CD8-positive, alpha-beta memory T cell (primary cell): ENCODE measurements around the gene MSX1. TPM values are rescaled to one million over a fixed set of nuclear protein-coding genes. Genes with fewer than 3 reads are reported as not detected.
A peak's percentile ranks its signal among the peaks of the same experiment; 100 is the strongest.

Source experiments
- CTCF ChIA-PET: fragments of 350-600 bp; sonication (Branson Sonifier 250); formaldehyde crosslinking; loops from one replicate; lab custom pipeline; 2021; ENCODE audit warnings: antibody characterized with exemption; lab: Charles Lee
- POLR2A ChIA-PET: fragments of 350-600 bp; sonication (Branson Sonifier 250); formaldehyde crosslinking; loops from one replicate; lab custom pipeline; 2021; ENCODE audit warnings: antibody characterized with exemption; lab: Charles Lee
- DNase-seq, 5 donors: peaks; one replicate each; pipeline versions ENCODE4 v3.0.0 to v3.0.0-alpha.2; 2020 to 2022; ENCODE audit warnings: mixed read lengths in 1 of 5
- H3K27ac ChIP-seq: one replicate; pipeline ENCODE4 v1.7.0; 2013; ENCODE audit warnings: low read depth, mild to moderate bottlenecking, low read length, moderate library complexity
- H3K27me3 ChIP-seq: 2 replicates; pipeline ENCODE4 v1.7.0; 2013; ENCODE audit warnings: low read length, mild to moderate bottlenecking; ENCODE audit not compliant: insufficient read depth, poor library complexity, severe bottlenecking
- H3K36me3 ChIP-seq: 2 replicates; pipeline ENCODE4 v1.7.0; 2013; ENCODE audit warnings: mild to moderate bottlenecking, low read length, moderate library complexity; ENCODE audit not compliant: insufficient read depth
- H3K4me1 ChIP-seq: 2 replicates; pipeline ENCODE4 v1.7.0; 2013; ENCODE audit warnings: mild to moderate bottlenecking, low read length, moderate library complexity; ENCODE audit not compliant: insufficient read depth
- H3K4me3 ChIP-seq: 2 replicates; pipeline ENCODE4 v1.7.0; 2013; ENCODE audit warnings: mild to moderate bottlenecking, low read length
- H3K9me3 ChIP-seq: 2 replicates; pipeline ENCODE4 v1.7.0; 2013; ENCODE audit warnings: mild to moderate bottlenecking, low read length
- H3K27ac Mint-ChIP-seq, 8 donors: one replicate each; pipeline ENCODE4 v1.8.0; 2020 to 2021; ENCODE audit warnings: mixed read lengths in 8 of 8, mild to moderate bottlenecking in 6 of 8, inconsistent platforms in 3 of 8, moderate library complexity in 3 of 8
- H3K27me3 Mint-ChIP-seq, 2 donors: one replicate each; pipeline ENCODE4 v1.8.0; 2020 to 2021; ENCODE audit warnings: mixed read lengths in 2 of 2, mild to moderate bottlenecking in 1 of 2, moderate library complexity in 1 of 2
- H3K36me3 Mint-ChIP-seq, 3 donors: one replicate each; pipeline ENCODE4 v1.8.0; 2020 to 2021; ENCODE audit warnings: mixed read lengths in 3 of 3, inconsistent platforms in 1 of 3, mild to moderate bottlenecking in 1 of 3
- H3K4me1 Mint-ChIP-seq, 3 donors: one replicate each; pipeline ENCODE4 v1.8.0; 2020 to 2021; ENCODE audit warnings: mixed read lengths in 3 of 3, inconsistent platforms in 1 of 3, mild to moderate bottlenecking in 1 of 3
- H3K4me3 Mint-ChIP-seq, 7 donors: one replicate each; pipeline ENCODE4 v1.8.0; 2020 to 2021; ENCODE audit warnings: mixed read lengths in 7 of 7, mild to moderate bottlenecking in 6 of 7, moderate library complexity in 4 of 7, inconsistent platforms in 2 of 7
- H3K9me3 Mint-ChIP-seq, 5 donors: one replicate each; pipeline ENCODE4 v1.8.0; 2020 to 2022; ENCODE audit warnings: mixed read lengths in 5 of 5, mild to moderate bottlenecking in 3 of 5, moderate library complexity in 2 of 5, inconsistent platforms in 1 of 5
- polyA plus RNA-seq: library from polyadenylated mRNA; unstranded; fragments of 300-500 nt; fragmentation: Illumina TruSeq; gene quantifications from one replicate; pipeline ENCODE4 v1.2.3, GENCODE V29; 2021
- total RNA-seq, 2 experiments: library from RNA; stranded (reverse); gene quantifications; one replicate each; pipeline ENCODE4 v1.2.3, GENCODE V29; 2021

MSX1 gene
- total and polyA plus RNA-seq, 3 experiments from 2014 or later, result 0.11 to 0.24 TPM; not detected in 1

GRCh38 chr4:4901877-4902276 lies 42.4 kb downstream of the MSX1 start:
- H3K27me3 Mint-ChIP-seq, result peaks cover 11 to 49% of the 10 kb centered on the region in 2 donors
- ChIA-PET CTCF (no interaction called here), POLR2A (no interaction called here)
- no peak overlapping the region for H3K4me3 ChIP-seq
- H3K27ac Mint-ChIP-seq, result peak overlapping the region in 1 of 8 donors; percentile 37
- peaks cover 5% of the 10 kb centered on the region for H3K27me3 ChIP-seq
- H3K9me3 ChIP-seq, result no peaks in the 10 kb centered on the region
- H3K9me3 Mint-ChIP-seq, result peaks cover 0 to 4% (median 4%) of the 10 kb centered on the region in 5 donors
- H3K36me3 Mint-ChIP-seq, result no peaks in the 10 kb centered on the region
- H3K27ac ChIP-seq, result no peak overlapping the region
- H3K4me3 Mint-ChIP-seq, result no peak overlapping the region
- no peaks in the 10 kb centered on the region for H3K36me3 ChIP-seq
- DNase-seq, result peak in 1 of 5 donors; percentile 1
- no peaks in the 10 kb centered on the region for H3K4me1 ChIP-seq
- H3K4me1 Mint-ChIP-seq, result no peaks in the 10 kb centered on the region

GRCh38 chr4:4912155-4912554 lies 52.7 kb downstream of the MSX1 start:
- Mint-ChIP-seq H3K9me3 (peaks cover 0 to 3% (median 0%) of the 10 kb centered on the region in 5 donors), H3K27ac (no peak overlapping the region), H3K36me3 (no peaks in the 10 kb centered on the region), H3K27me3 (peaks cover 13 to 16% of the 10 kb centered on the region in 2 donors), H3K4me3 (no peak overlapping the region), H3K4me1 (no peaks in the 10 kb centered on the region)
- Histone ChIP-seq H3K27ac (no peak overlapping the region), H3K27me3 (no peaks in the 10 kb centered on the region), H3K9me3 (no peaks in the 10 kb centered on the region), H3K4me1 (no peaks in the 10 kb centered on the region), H3K4me3 (no peak overlapping the region), H3K36me3 (no peaks in the 10 kb centered on the region)
- ChIA-PET CTCF (no interaction called here), POLR2A (no interaction called here)
- no peak for DNase-seq

- no peaks in the 10 kb centered on the region for H3K36me3 Mint-ChIP-seq
- Histone ChIP-seq H3K9me3 (no peaks in the 10 kb centered on the region), H3K4me1 (no peaks in the 10 kb centered on the region), H3K27ac (no peak overlapping the region), H3K4me3 (no peak overlapping the region), H3K27me3 (no peaks in the 10 kb centered on the region), H3K36me3 (no peaks in the 10 kb centered on the region)
- POLR2A ChIA-PET, result no interaction called here
- no peaks in the 10 kb centered on the region for H3K4me1 Mint-ChIP-seq
- DNase-seq, result no peak
- CTCF ChIA-PET, result no interaction called here
- H3K27me3 Mint-ChIP-seq, result peaks cover 5 to 7% of the 10 kb centered on the region in 2 donors
- H3K9me3 Mint-ChIP-seq, result peaks cover 0 to 3% (median 0%) of the 10 kb centered on the region in 5 donors
- no peak overlapping the region for H3K27ac Mint-ChIP-seq
- no peak overlapping the region for H3K4me3 Mint-ChIP-seq
Observed at GRCh38 chr4:4913147-4913561, 53.7 kb downstream of the MSX1 start.

Other genes with a start within 250 kb of the MSX1 start
- not detected for gene CYTL1, start 159.8 kb downstream of the MSX1 start, total RNA-seq
- gene CYTL1, start 159.8 kb downstream of the MSX1 start, polyA plus RNA-seq, result 1.7 TPM
- gene STK32B, start 191.8 kb downstream of the MSX1 start, total RNA-seq, result not detected
- not detected for gene STK32B, start 191.8 kb downstream of the MSX1 start, polyA plus RNA-seq